Cardiac fibroblast (primary cell): Measurements from ENCODE around the gene GRIK2.
"Not testable (repeated sequence)": the region's sequence is repeated elsewhere in the genome, so short reads cannot be mapped to it uniquely, and the experiment has no call there.

Source experiments
- DNase-seq, 2 donors: peaks; one replicate each; pipeline versions ENCODE4 v3.0.0 to v3.0.0-alpha.2; 2010; ENCODE audit warnings: low read depth in 2 of 2
- H3K4me3 ChIP-seq, 2 donors: replicated peaks in 1 of 2; 1 replicate in 1 of 2; 2 replicates in 1 of 2; pipeline ENCODE4 v1.5.1; 2011; ENCODE audit warnings: low read depth in 2 of 2, low read length in 2 of 2, mild to moderate bottlenecking in 2 of 2, moderate library complexity in 1 of 2
- TF ChIP-seq, protein P1 (sequence below): IDR thresholded peaks from one replicate; pipeline ENCODE4 v1.5.1; 2011; ENCODE audit warnings: low read depth, mild to moderate bottlenecking, low read length, inconsistent platforms

The GRIK2 gene

DNA sequence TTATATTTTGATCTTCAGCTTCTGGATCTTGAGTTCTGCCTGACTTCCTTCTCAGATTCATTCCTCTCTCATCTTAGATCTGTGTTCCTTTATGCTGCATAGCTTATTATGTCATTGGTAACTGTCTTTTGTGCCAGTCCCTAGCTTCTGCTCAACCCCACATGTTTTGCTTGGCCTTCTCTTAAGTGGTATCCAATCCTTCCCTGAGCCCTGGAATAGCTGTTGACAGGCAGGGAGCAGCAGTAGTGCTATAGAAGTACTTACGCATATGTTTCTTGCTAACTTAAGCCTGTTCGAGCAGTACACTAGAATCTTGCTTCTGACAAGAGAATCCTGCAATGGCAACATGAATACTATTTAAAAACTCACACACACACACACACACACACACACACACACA lies 13.6 kb upstream of the GRIK2 start:
- DNase-seq = no peak
- TF ChIP-seq, protein P1, sequence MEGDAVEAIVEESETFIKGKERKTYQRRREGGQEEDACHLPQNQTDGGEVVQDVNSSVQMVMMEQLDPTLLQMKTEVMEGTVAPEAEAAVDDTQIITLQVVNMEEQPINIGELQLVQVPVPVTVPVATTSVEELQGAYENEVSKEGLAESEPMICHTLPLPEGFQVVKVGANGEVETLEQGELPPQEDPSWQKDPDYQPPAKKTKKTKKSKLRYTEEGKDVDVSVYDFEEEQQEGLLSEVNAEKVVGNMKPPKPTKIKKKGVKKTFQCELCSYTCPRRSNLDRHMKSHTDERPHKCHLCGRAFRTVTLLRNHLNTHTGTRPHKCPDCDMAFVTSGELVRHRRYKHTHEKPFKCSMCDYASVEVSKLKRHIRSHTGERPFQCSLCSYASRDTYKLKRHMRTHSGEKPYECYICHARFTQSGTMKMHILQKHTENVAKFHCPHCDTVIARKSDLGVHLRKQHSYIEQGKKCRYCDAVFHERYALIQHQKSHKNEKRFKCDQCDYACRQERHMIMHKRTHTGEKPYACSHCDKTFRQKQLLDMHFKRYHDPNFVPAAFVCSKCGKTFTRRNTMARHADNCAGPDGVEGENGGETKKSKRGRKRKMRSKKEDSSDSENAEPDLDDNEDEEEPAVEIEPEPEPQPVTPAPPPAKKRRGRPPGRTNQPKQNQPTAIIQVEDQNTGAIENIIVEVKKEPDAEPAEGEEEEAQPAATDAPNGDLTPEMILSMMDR = no peak
- no peak overlapping the region for H3K4me3 ChIP-seq

DNA sequence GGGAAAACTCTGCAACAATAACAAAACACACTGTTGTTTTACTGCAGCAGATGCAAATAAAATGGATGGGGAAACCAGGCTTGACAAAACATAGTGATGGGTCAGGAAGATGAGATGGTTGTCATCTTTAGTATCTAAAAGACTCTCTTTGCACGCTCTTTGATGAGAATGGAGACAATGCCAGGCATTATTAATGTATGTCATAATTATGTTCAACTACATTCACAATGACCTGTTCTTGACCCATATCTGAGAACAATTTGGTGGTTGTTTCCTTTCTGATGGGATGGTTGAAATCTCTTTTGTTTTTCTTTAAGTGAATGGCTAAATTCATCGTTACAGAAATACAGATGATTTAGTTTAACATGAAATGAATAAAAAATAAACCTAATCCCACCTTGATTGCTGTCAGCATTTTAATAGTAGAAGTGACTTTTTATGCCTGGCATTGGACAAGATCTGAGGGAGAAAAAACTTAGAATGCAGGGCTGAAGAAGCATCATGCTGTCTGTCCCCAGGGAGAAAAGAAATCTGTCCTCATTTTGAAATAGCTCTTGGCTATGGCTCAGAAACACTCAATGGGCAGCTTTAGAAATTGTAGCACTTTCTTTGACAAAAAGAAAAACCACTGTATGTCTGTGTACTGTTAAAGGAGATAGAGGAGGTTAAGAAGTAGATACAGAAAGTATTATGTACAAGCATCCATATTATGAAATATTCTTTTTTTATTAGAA lies 12.4 kb upstream of the GRIK2 start:
- TF ChIP-seq, protein P1 = no peak
- DNase-seq = no peak
- no peak overlapping the region for H3K4me3 ChIP-seq

DNA sequence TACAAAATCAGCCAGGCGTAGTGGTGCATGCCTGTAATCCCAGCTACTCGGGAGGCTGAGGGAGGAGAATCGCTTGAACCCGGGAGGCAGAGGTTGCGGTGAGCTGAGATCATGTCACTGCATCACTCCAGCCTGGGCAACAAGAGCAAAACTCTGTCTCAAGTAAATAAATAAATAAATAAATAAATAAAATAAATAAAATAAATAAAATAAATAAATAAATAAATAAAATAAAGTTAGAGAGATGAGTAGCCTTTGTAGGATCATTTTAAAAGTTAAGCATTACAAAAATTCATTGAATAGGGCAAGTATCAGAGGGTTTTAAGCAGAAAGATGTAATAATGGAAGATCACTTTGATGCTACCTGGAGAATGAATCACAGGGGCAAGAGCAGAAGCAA lies 9.8 kb upstream of the GRIK2 start:
- DNase-seq, H3K4me3 ChIP-seq: not testable (repeated sequence)

GRCh38 chr6:101386982-101387381 lies 6.5 kb upstream of the GRIK2 start:
- TF ChIP-seq, protein P1 = peak; percentile 16
- no peak for DNase-seq

DNA sequence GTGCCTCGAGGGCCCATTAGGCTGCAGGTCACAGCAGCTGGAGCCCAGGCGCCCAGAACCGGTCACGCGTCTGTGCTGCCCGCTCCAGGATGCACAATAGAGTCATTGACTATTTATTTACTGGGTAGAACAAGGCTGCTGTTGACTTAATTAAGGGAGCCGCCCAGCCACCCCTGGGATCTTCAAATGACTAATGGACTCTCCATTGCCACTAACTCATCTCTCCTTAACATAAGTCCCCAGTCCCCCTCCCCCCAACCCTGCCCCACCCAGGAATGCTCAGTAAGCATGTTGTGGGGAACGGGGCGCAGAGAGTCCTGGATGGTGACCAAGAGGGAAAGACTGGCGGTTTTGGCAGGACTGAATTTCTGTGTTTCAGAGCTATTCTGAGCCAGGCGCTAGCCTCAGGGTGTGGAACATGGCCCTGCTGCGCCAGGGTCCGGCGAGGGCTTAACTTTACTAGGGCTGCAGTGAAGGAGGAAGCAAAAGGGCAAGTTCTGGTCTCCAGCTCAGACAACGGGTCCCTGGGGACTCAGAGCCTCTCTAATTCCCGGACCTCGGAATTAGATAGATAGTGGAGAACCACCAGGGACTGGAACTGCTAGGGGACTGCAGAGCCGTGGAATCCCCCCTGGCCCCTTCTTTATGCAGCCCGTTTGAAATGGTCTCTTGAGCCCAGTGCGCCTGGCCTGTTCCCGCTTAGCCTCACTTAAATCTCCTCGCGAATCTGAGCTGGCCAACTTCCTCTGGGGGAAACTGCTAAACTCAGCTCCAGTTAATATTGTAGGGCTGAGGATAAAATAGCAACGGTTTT lies 1.5 kb upstream of the GRIK2 start:
- DNase-seq = no peak
- H3K4me3 ChIP-seq = no peak overlapping the region
- TF ChIP-seq, protein P1 = no peak

More at GRCh38 chr6:101386982-101387381, 6.5 kb upstream of the GRIK2 start:
- H3K4me3 ChIP-seq = no peak overlapping the region

- peak overlapping the region; percentile 54 to 60 for H3K4me3 ChIP-seq
- TF ChIP-seq, protein P1 = no peak
- no peak for DNase-seq
Observed at GRCh38 chr6:101392586-101393230, 800 bp upstream of the GRIK2 start.

DNA sequence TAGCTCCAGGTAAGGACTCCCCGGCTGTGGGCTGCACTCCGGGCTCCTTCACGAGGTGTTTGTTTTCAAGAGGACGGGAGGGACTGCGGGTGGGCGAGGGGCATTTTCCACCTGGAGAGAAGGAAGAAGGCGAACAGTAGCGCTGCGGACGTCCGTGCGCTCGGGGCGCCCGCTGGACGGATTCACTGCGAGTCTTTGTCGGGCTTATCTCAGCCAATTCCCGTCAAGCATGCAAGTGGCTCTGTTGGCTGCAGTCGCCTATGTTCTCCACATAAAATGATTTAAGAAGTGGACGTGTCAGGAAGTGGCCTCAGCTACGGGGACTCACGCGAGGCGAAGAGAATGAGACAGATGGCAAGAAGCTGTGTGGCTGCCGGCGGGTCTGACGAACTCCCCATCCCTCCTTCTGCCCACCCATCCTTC lies 332 bp downstream of the GRIK2 start:
- TF ChIP-seq, protein P1 = no peak
- peak overlapping the region; percentile 54 to 60 for H3K4me3 ChIP-seq
- peak in 1 of 2 donors; percentile 29 for DNase-seq
